ENCODE data around the gene ASIC3. TPM values are rescaled to one million over a fixed set of nuclear protein-coding genes. Genes with fewer than 3 reads are reported as not detected.

Gene ASIC3
- polyA plus RNA-seq, 3 donors = 2.1 to 3.2 (median 2.4) TPM

GRCh38 chr7:151056666-151057505 lies 8.6 kb downstream of the ASIC3 start:
- DNase-seq = no peak

- no peak for DNase-seq
Measured at GRCh38 chr7:151057506-151057988, 9.2 kb downstream of the ASIC3 start, which contains the start of gene CDK5. CDK5 (minus strand) TSS chr7:151057897; CDS start chr7:151057848, 49 bp downstream.

- DNase-seq = peak; percentile 99
Measured at GRCh38 chr7:151057989-151058780, 9.9 kb downstream of the ASIC3 start.

- DNase-seq = no peak
Measured at GRCh38 chr7:151058781-151059366, 10.5 kb downstream of the ASIC3 start.

GRCh38 chr7:151059367-151060112 lies 11.2 kb downstream of the ASIC3 start, which contains the start of gene SLC4A2:
SLC4A2 (plus strand) TSS chr7:151059589; CDS start chr7:151061988, 2,399 bp downstream.
- peak; percentile 76 for DNase-seq

GRCh38 chr7:151060113-151060415 lies 11.7 kb downstream of the ASIC3 start:
- DNase-seq = no peak

- DNase-seq = no peak
Measured at GRCh38 chr7:151060416-151061212, 12.3 kb downstream of the ASIC3 start.

GRCh38 chr7:151061213-151062110 lies 13.1 kb downstream of the ASIC3 start:
- DNase-seq = no peak

GRCh38 chr7:151062111-151062398 lies 13.7 kb downstream of the ASIC3 start:
- no peak for DNase-seq

- peak; percentile 81 for DNase-seq
Measured at GRCh38 chr7:151062399-151063211, 14.3 kb downstream of the ASIC3 start.

- DNase-seq = no peak
Measured at GRCh38 chr7:151063212-151063561, 14.9 kb downstream of the ASIC3 start.

GRCh38 chr7:151064454-151064853 lies 16.1 kb downstream of the ASIC3 start:
- DNase-seq = no peak

- no peak for DNase-seq
Measured at GRCh38 chr7:151064993-151065392, 16.7 kb downstream of the ASIC3 start.

- no peak for DNase-seq
Measured at GRCh38 chr7:151065516-151065915, 17.2 kb downstream of the ASIC3 start.

- DNase-seq = no peak
Measured at GRCh38 chr7:151066273-151066974, 18.1 kb downstream of the ASIC3 start.

GRCh38 chr7:151068069-151068773 lies 19.9 kb downstream of the ASIC3 start:
- no peak for DNase-seq

GRCh38 chr7:151069841-151070573 lies 21.7 kb downstream of the ASIC3 start:
- DNase-seq = no peak

Data from renal pelvis (tissue), 4 donors.